HepG2 (cell line): Measurements from ENCODE around the gene MAP3K14. TPM values are rescaled to one million over a fixed set of nuclear protein-coding genes. Genes with fewer than 3 reads are reported as not detected.

ENCODE experiments used
- BCL6 ChIP-seq: IDR thresholded peaks from 2 replicates; pipeline ENCODE4 v1.6.1; 2016; ENCODE audit warnings: missing genetic modification reagents, missing compliant biosample characterization
- FOSL1 ChIP-seq: sonication (generic); formaldehyde crosslinking; IDR thresholded peaks from 2 replicates; pipeline ENCODE4 v1.9.0; 2021; ENCODE audit warnings: missing genetic modification reagents, borderline replicate concordance
- HHEX ChIP-seq: IDR thresholded peaks from 2 replicates; pipeline ENCODE4 v1.6.1; 2016; ENCODE audit warnings: control low read depth
- HNF4G ChIP-seq, 2 experiments: sonication (generic) in 1 of 2; formaldehyde crosslinking in 1 of 2; IDR thresholded peaks; 2 replicates each; pipeline versions ENCODE4 v1.4.0 to v1.6.1; 2011 to 2020; ENCODE audit warnings: borderline replicate concordance in 2 of 2, low read depth in 2 of 2, mild to moderate bottlenecking in 2 of 2, low read length in 1 of 2, missing genetic modification reagents in 1 of 2, moderate library complexity in 1 of 2
- HNRNPLL ChIP-seq: fragments of 200-400 bp; formaldehyde crosslinking; IDR thresholded peaks from 2 replicates; pipeline ENCODE4 v1.6.1; 2017; ENCODE audit warnings: mild to moderate bottlenecking, low read depth, low read length; ENCODE audit not compliant: poor library complexity, severe bottlenecking
- JUNB ChIP-seq: sonication (generic); formaldehyde crosslinking; IDR thresholded peaks from 2 replicates; pipeline ENCODE4 v1.8.0; 2022; ENCODE audit warnings: missing genetic modification reagents, mild to moderate bottlenecking, borderline replicate concordance
- KLF9 ChIP-seq: IDR thresholded peaks from 2 replicates; pipeline ENCODE4 v1.6.1; 2016; ENCODE audit warnings: low read depth
- MBD4 ChIP-seq: IDR thresholded peaks from 2 replicates; pipeline ENCODE4 v1.6.1; 2012; ENCODE audit warnings: low read length, inconsistent platforms, borderline replicate concordance
- MIXL1 ChIP-seq: IDR thresholded peaks from 2 replicates; pipeline ENCODE4 v1.6.1; 2016
- SMC3 ChIP-seq: IDR thresholded peaks from 2 replicates; pipeline ENCODE4 v1.6.1; 2011; ENCODE audit warnings: low read length, improper control_type of control experiment
- ZKSCAN8 ChIP-seq: IDR thresholded peaks from 2 replicates; pipeline ENCODE4 v1.6.1; 2016; ENCODE audit warnings: borderline replicate concordance, missing genetic modification reagents, missing compliant biosample characterization
- ZMAT5 ChIP-seq: sonication (generic); formaldehyde crosslinking; IDR thresholded peaks from 2 replicates; pipeline ENCODE4 v1.5.0; 2020; ENCODE audit warnings: mild to moderate bottlenecking, low read depth, missing genetic modification reagents, borderline replicate concordance
- ZMYM2 ChIP-seq: sonication (generic); formaldehyde crosslinking; IDR thresholded peaks from 2 replicates; pipeline ENCODE4 v1.8.0; 2022; ENCODE audit warnings: mild to moderate bottlenecking, missing genetic modification reagents
- ZNF251 ChIP-seq: sonication (generic); formaldehyde crosslinking; IDR thresholded peaks from 2 replicates; pipeline ENCODE4 v1.9.0; 2021; ENCODE audit warnings: mild to moderate bottlenecking, missing genetic modification reagents
- ZNF275 ChIP-seq: sonication (generic); formaldehyde crosslinking; IDR thresholded peaks from 2 replicates; pipeline ENCODE4 v1.8.0; 2022; ENCODE audit warnings: missing genetic modification reagents, mild to moderate bottlenecking, inconsistent platforms, borderline replicate concordance
- ZNF329 ChIP-seq: sonication (generic); formaldehyde crosslinking; IDR thresholded peaks from 2 replicates; pipeline ENCODE4 v1.9.0; 2021; ENCODE audit warnings: low read depth, mild to moderate bottlenecking, missing genetic modification reagents
- ZNF337 ChIP-seq: sonication (generic); formaldehyde crosslinking; IDR thresholded peaks from 2 replicates; pipeline ENCODE4 v1.5.1; 2020; ENCODE audit warnings: missing genetic modification reagents, low read depth, mild to moderate bottlenecking, borderline replicate concordance
- ZNF430 ChIP-seq: sonication (generic); formaldehyde crosslinking; IDR thresholded peaks from 2 replicates; pipeline ENCODE4 v1.9.0; 2021; ENCODE audit warnings: mild to moderate bottlenecking, missing genetic modification reagents
- ZNF451 ChIP-seq: sonication (generic); formaldehyde crosslinking; IDR thresholded peaks from 2 replicates; pipeline ENCODE4 v1.5.0; 2020; ENCODE audit warnings: mild to moderate bottlenecking, missing genetic modification reagents
- ZNF609 ChIP-seq: sonication (generic); formaldehyde crosslinking; IDR thresholded peaks from 2 replicates; pipeline ENCODE4 v1.4.0; 2020; ENCODE audit warnings: mild to moderate bottlenecking, missing genetic modification reagents, borderline replicate concordance
- ZXDC ChIP-seq: sonication (generic); formaldehyde crosslinking; IDR thresholded peaks from 2 replicates; pipeline ENCODE4 v1.5.0; 2020; ENCODE audit warnings: mild to moderate bottlenecking, missing genetic modification reagents
- polyA plus RNA-seq, 8 experiments: library from polyadenylated mRNA; depleted of rRNA in 3 of 8; stranded (reverse) in 7 of 8; unstranded in 1 of 8; fragments of >200 nt; fragmentation: Illumina TruSeq in 4 of 8; extraction: Trizol in 4 of 8; gene quantifications; 2 replicates each; pipeline versions ENCODE4 v1.2.1 to v1.2.3, GENCODE V29; 2011 to 2016; ENCODE audit warnings: low read depth in 4 of 8, missing spikeins in 1 of 8, mixed read lengths in 1 of 8; ENCODE audit not compliant: insufficient read depth in 1 of 8
- total RNA-seq, 5 experiments: library from RNA; depleted of rRNA; stranded (reverse); fragments of >200 nt; fragmentation: Illumina TruSeq; extraction: Trizol; gene quantifications; 2 replicates each; pipeline ENCODE4 v1.2.3, GENCODE V29; 2016; ENCODE audit warnings: low read depth in 1 of 5

MAP3K14 gene
- total and polyA plus RNA-seq, 2 of the 13 experiments (the other 11 are each of a cell fraction or from before 2014, with no cell fraction given): 2.6 TPM

- TF ChIP-seq ZNF275 (CRISPR knock-in tag) (no peak), MIXL1 (CRISPR knock-in tag) (no peak; the same call in 1 of the 2 replicates), FOSL1 (CRISPR knock-in tag) (no peak), SMC3 (no peak; the same call in 1 of the 2 replicates), HNRNPLL (no peak), BCL6 (no peak; the same call in 1 of the 2 replicates), ZNF609 (no peak), ZNF430 (CRISPR knock-in tag) (peak; percentile 70; the same call in 1 of the 2 replicates), ZKSCAN8 (CRISPR knock-in tag) (no peak), ZMAT5 (no peak), HNF4G (IDR thresholded peaks at IDR 0.05; ENCODE audit: borderline replicate concordance, low read depth, low read length) (peak; percentile 35; the same call in 1 of the 2 replicates), HNF4G (CRISPR knock-in tag; IDR thresholded peaks at IDR 0.05; ENCODE audit: borderline replicate concordance, low read depth) (no peak), JUNB (CRISPR knock-in tag) (no peak), ZNF329 (CRISPR knock-in tag) (peak; percentile 80; the same call in 1 of the 2 replicates), ZXDC (CRISPR knock-in tag) (no peak), ZNF251 (CRISPR knock-in tag) (no peak), ZMYM2 (no peak), MBD4 (no peak), ZNF337 (CRISPR knock-in tag) (no peak), ZNF451 (no peak; the same call in 1 of the 2 replicates), KLF9 (CRISPR knock-in tag) (no peak), HHEX (CRISPR knock-in tag) (no peak)
Observed at GRCh38 chr17:45316434-45317110, at the start of gene MAP3K14 (continued).
